Esophagus muscularis mucosa (tissue), 3 donors: ENCODE measurements around the gene PGAM2.
"Not testable (repeated sequence)": the region's sequence is repeated elsewhere in the genome, so short reads cannot be mapped to it uniquely, and the experiment has no call there.

Source experiments
- CTCF ChIP-seq, 3 experiments: fragments of 200-600 bp in 2 of 3; fragments of 450-650 bp in 1 of 3; sonication (generic) in 2 of 3; IDR thresholded peaks; one replicate each; pipeline ENCODE4 v1.5.1; 2017 to 2019; ENCODE audit warnings: antibody characterized with exemption in 3 of 3, mild to moderate bottlenecking in 2 of 3, moderate library complexity in 1 of 3
- POLR2A ChIP-seq: fragments of 450-650 bp; IDR thresholded peaks from one replicate; pipeline ENCODE4 v1.6.1; 2017; ENCODE audit warnings: antibody characterized with exemption, moderate library complexity, mild to moderate bottlenecking, low read depth
- POLR2AphosphoS5 ChIP-seq, 2 donors: sonication (generic); formaldehyde crosslinking; IDR thresholded peaks; one replicate each; pipeline ENCODE4 v1.6.1; 2017; ENCODE audit warnings: antibody characterized with exemption in 2 of 2

DNA sequence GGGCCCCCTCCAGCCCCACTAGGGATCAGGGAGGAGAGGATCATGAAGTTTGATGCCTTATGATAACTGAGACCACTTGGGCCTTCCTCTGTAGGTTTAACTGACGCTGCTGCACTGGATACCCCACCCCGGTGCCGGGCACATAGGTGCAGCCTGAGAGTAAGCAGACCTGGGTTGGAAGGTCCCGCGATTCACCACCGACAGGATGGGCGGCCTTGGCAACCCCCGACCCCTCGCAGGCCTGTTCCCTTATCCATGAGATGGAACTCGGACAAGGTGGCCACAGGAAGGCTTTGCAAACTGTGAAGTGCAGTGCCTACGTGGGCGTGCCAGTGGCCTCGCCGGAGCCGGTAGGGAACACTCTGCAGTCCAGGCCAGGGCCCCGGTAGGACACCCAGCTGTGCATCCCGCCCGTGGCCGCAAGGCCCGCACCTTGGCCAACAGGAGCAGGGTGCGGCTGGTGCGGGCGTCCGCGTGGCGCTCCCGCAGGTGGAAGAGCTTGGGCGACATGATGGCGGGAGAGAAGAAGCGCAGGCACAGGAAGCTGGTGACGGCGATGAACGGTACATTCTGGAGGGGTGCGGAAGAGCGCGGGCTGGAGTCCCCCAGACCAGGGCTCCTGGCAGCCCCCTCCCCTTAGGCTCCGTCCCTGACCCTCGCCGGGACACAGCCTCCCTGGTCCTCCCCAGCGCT lies 25.4 kb downstream of the PGAM2 start:
- not testable (repeated sequence) for TF ChIP-seq CTCF (IDR thresholded peaks at IDR 0.05); POLR2AphosphoS5 (IDR thresholded peaks at IDR 0.05); POLR2A
